ENCODE measurements around the gene NOS1AP. TPM values are rescaled to one million over a fixed set of nuclear protein-coding genes. Genes with fewer than 3 reads are reported as not detected.
"Not testable (repeated sequence)": the region's sequence is repeated elsewhere in the genome, so short reads cannot be mapped to it uniquely, and the experiment has no call there.

The NOS1AP gene
- total and polyA plus RNA-seq, 9 of the 15 experiments (the other 6 are each of a cell fraction or from before 2014, with no cell fraction given) = 0.07 to 1.5 (median 0.22) TPM

GRCh38 chr1:162172311-162173102 lies 103.0 kb downstream of the NOS1AP start (continued):
- no peak for TF ChIP-seq E2F6 (IDR thresholded peaks at IDR 0.05; ENCODE audit: borderline replicate concordance in 1 of 2, extremely low read depth in 1 of 2, insufficient read depth in 1 of 2, insufficient read length in 1 of 2, low read depth in 1 of 2, low read length in 1 of 2, poor library complexity in 1 of 2, severe bottlenecking in 1 of 2)
- TF ChIP-seq TSC22D4 (tag; IDR thresholded peaks at IDR 0.05) = no peak
- no peak for TF ChIP-seq ELK1 (CRISPR knock-in tag; IDR thresholded peaks at IDR 0.05)
- TF ChIP-seq L3MBTL2 (IDR thresholded peaks at IDR 0.05) = no peak
- TF ChIP-seq ZNF740 (CRISPR knock-in tag; IDR thresholded peaks at IDR 0.05) = no peak
- no peak for TF ChIP-seq ZNF740 (tag; IDR thresholded peaks at IDR 0.05)

GRCh38 chr1:162173607-162174006 lies 104.1 kb downstream of the NOS1AP start:
- H3K79me2 ChIP-seq (ENCODE audit: control insufficient read depth, insufficient read depth, low read length); DNase-seq (ENCODE audit: extremely low read depth in 1 of 4, low spot score in 3 of 4); intact Hi-C loops (cut with micrococcal nuclease); ATAC-seq; H4K20me1 ChIP-seq (replicated peaks; ENCODE audit: control insufficient read depth, insufficient read depth, low read length); CTCF ChIA-PET (ENCODE audit: low intra/inter-chr PET ratio); H3K9me3 ChIP-seq (replicated peaks; ENCODE audit: control insufficient read depth, insufficient read depth, low read depth, low read length); H3K4me2 ChIP-seq (ENCODE audit: insufficient read depth, low read length); H3K9ac ChIP-seq (ENCODE audit: insufficient read depth in 1 of 2, low read depth in 2 of 2, low read length in 2 of 2); H3K27me3 ChIP-seq (ENCODE audit: control insufficient read depth in 2 of 2, insufficient read depth in 2 of 2, low read length in 2 of 2); POLR2A ChIA-PET; H3K4me1 ChIP-seq (replicated peaks in 1 of 2; ENCODE audit: control insufficient read depth in 2 of 2, insufficient read depth in 2 of 2, low read length in 2 of 2); H3K27ac ChIP-seq (ENCODE audit: extremely low read depth, low read depth, low read length); BruUV-seq (replicated peaks); FAIRE-seq; H3K4me3 ChIP-seq; H3K36me3 ChIP-seq (ENCODE audit: control insufficient read depth, insufficient read depth, low read length); H3K9me1 ChIP-seq (ENCODE audit: control insufficient read depth, insufficient read depth, low read length); H2AFZ ChIP-seq (ENCODE audit: low read depth, low read length); in situ Hi-C loops (cut with MboI): not testable (repeated sequence)
- 0% methylated on average over 1 of the region's 1 CpG for WGBS (ENCODE audit: insufficient coverage, low coverage, missing lambda C conversion rate)

- intact Hi-C loops (cut with micrococcal nuclease); BruUV-seq (replicated peaks); H3K9me3 ChIP-seq (replicated peaks; ENCODE audit: control insufficient read depth, insufficient read depth, low read depth, low read length); POLR2A ChIA-PET; H3K27ac ChIP-seq (ENCODE audit: extremely low read depth, low read depth, low read length); DNase-seq (ENCODE audit: extremely low read depth in 1 of 4, low spot score in 3 of 4); ATAC-seq; H3K79me2 ChIP-seq (ENCODE audit: control insufficient read depth, insufficient read depth, low read length); H3K4me2 ChIP-seq (ENCODE audit: insufficient read depth, low read length); H3K4me1 ChIP-seq (replicated peaks in 1 of 2; ENCODE audit: control insufficient read depth in 2 of 2, insufficient read depth in 2 of 2, low read length in 2 of 2); H3K36me3 ChIP-seq (ENCODE audit: control insufficient read depth, insufficient read depth, low read length); H4K20me1 ChIP-seq (replicated peaks; ENCODE audit: control insufficient read depth, insufficient read depth, low read length); FAIRE-seq; H3K4me3 ChIP-seq; H2AFZ ChIP-seq (ENCODE audit: low read depth, low read length); CTCF ChIA-PET (ENCODE audit: low intra/inter-chr PET ratio); H3K9ac ChIP-seq (ENCODE audit: insufficient read depth in 1 of 2, low read depth in 2 of 2, low read length in 2 of 2); H3K9me1 ChIP-seq (ENCODE audit: control insufficient read depth, insufficient read depth, low read length); in situ Hi-C loops (cut with MboI); H3K27me3 ChIP-seq (ENCODE audit: control insufficient read depth in 2 of 2, insufficient read depth in 2 of 2, low read length in 2 of 2): not testable (repeated sequence)
- 0% methylated on average over 2 of the region's 4 CpGs for WGBS (ENCODE audit: insufficient coverage, low coverage, missing lambda C conversion rate)
Observed at GRCh38 chr1:162174027-162174426, 104.5 kb downstream of the NOS1AP start.
